ENCODE measurements around the gene GET4.

GET4 gene

GRCh38 chr7:876077-876971 is at the start of gene GET4:
Gene GET4, plus strand, starts transcription at chr7:876554. Its CDS starts 92 bp downstream, at chr7:876646.
- peak; percentile 72 to 73 for DNase-seq

GRCh38 chr7:828793-829561 is 47.4 kb upstream of the GET4 start:
- DNase-seq: no peak

- DNase-seq: no peak
Measured at GRCh38 chr7:830069-830468, 46.3 kb upstream of the GET4 start.

GRCh38 chr7:831596-832166 is 44.7 kb upstream of the GET4 start:
- DNase-seq: no peak

GRCh38 chr7:832167-832967 is 44.0 kb upstream of the GET4 start, which contains the start of gene SUN1:
Gene SUN1, plus strand, starts transcription at chr7:832476. Its CDS starts 49 bp downstream, at chr7:832525.
- DNase-seq: no peak

- no peak for DNase-seq
Measured at GRCh38 chr7:832968-833424, 43.4 kb upstream of the GET4 start.

GRCh38 chr7:833601-834258 is 42.6 kb upstream of the GET4 start:
- DNase-seq: no peak

- no peak for DNase-seq
Measured at GRCh38 chr7:834277-834676, 42.1 kb upstream of the GET4 start.

GRCh38 chr7:835021-835420 is 41.3 kb upstream of the GET4 start:
- DNase-seq: no peak

GRCh38 chr7:835485-836401 is 40.6 kb upstream of the GET4 start:
- DNase-seq: no peak

GRCh38 chr7:836429-836828 is 39.9 kb upstream of the GET4 start:
- DNase-seq: peak in 1 of 2 experiments; percentile 8

GRCh38 chr7:837001-837400 is 39.4 kb upstream of the GET4 start:
- DNase-seq: no peak

- no peak for DNase-seq
Measured at GRCh38 chr7:840001-840600, 36.3 kb upstream of the GET4 start.

GRCh38 chr7:841943-842342 is 34.4 kb upstream of the GET4 start:
- DNase-seq: no peak

- no peak for DNase-seq
Measured at GRCh38 chr7:842431-843031, 33.8 kb upstream of the GET4 start.

GRCh38 chr7:843230-843629 is 33.1 kb upstream of the GET4 start:
- no peak for DNase-seq

GRCh38 chr7:844043-844442 is 32.3 kb upstream of the GET4 start:
- DNase-seq: no peak

GRCh38 chr7:844514-844913 is 31.8 kb upstream of the GET4 start:
- DNase-seq: no peak

- DNase-seq: no peak
Measured at GRCh38 chr7:845091-845490, 31.3 kb upstream of the GET4 start.

GRCh38 chr7:845731-846130 is 30.6 kb upstream of the GET4 start:
- DNase-seq: no peak
